Testis (tissue), 3 donors: ENCODE results near the gene BTD. TPM values are rescaled to one million over a fixed set of nuclear protein-coding genes. Genes with fewer than 3 reads are reported as not detected.

ENCODE experiments used
- DNase-seq: peaks from one replicate; pipeline ENCODE4 v3.0.0-alpha.2; 2019
- H3K27ac ChIP-seq, 2 donors: fragments of 200-600 bp; sonication (generic); one replicate each; pipeline ENCODE4 v1.5.1; 2019
- H3K27me3 ChIP-seq: fragments of 200-600 bp; sonication (generic); one replicate; pipeline ENCODE4 v1.5.1; 2019
- H3K36me3 ChIP-seq: fragments of 200-600 bp; sonication (generic); one replicate; pipeline ENCODE4 v1.5.1; 2017; ENCODE audit warnings: low read depth; ENCODE audit errors: missing control alignments
- H3K4me1 ChIP-seq: fragments of 200-600 bp; sonication (generic); one replicate; pipeline ENCODE4 v1.5.1; 2019
- H3K4me3 ChIP-seq, 2 donors: fragments of 200-600 bp; sonication (generic); one replicate each; pipeline ENCODE4 v1.5.1; 2017 to 2019
- H3K9me3 ChIP-seq: fragments of 200-600 bp; sonication (generic); one replicate; pipeline ENCODE4 v1.5.1; 2017
- CTCF ChIP-seq, 3 experiments: fragments of 450-650 bp in 2 of 3; fragments of 200-600 bp in 1 of 3; sonication (generic) in 1 of 3; IDR thresholded peaks; one replicate each; pipeline ENCODE4 v1.5.1; 2016 to 2019; ENCODE audit warnings: antibody characterized with exemption in 3 of 3, mild to moderate bottlenecking in 2 of 3, moderate library complexity in 1 of 3
- POLR2A ChIP-seq: fragments of 450-650 bp; IDR thresholded peaks from one replicate; pipeline ENCODE4 v1.6.1; 2017; ENCODE audit warnings: antibody characterized with exemption, mild to moderate bottlenecking, moderate library complexity
- WGBS, 2 donors: methylation state at CpG; one replicate each; pipeline ENCODE4 v1.1.5; 2018; 5-methylcytosine and 5-hydroxymethylcytosine counted together
- intact Hi-C: fragments of 100-400 bp; cut with DNase I; formaldehyde crosslinking; loops from one replicate; pipeline ENCODE4 v1.15.1; 2023; ENCODE audit warnings: low total_unique reads
- polyA plus RNA-seq: library from polyadenylated mRNA; stranded (reverse); fragments of 350-450 nt; fragmentation: Illumina TruSeq; extraction: RNeasy Lipid Tissue Mini Kit (QIAGEN cat#74804); gene quantifications from one replicate; pipeline ENCODE4 v1.2.3, GENCODE V29; 2014; ENCODE audit warnings: low read depth, low replicate concordance; ENCODE audit not compliant: insufficient read depth
- total RNA-seq, 2 donors: library from RNA; depleted of rRNA; stranded (reverse); fragments of >200 nt; gene quantifications; one replicate each; pipeline ENCODE4 v1.2.3, GENCODE V29; 2016

BTD gene
- total and polyA plus RNA-seq, 3 donors from 2014 or later = 31.3 to 54.7 (median 44.7) TPM

- H3K4me3 ChIP-seq = no peak overlapping the region
- intact Hi-C loops = no loop called here
- H3K27me3 ChIP-seq = no peaks in the 10 kb centered on the region
- H3K27ac ChIP-seq = no peak overlapping the region
- no peak for DNase-seq
- no peaks in the 10 kb centered on the region for H3K36me3 ChIP-seq
- H3K9me3 ChIP-seq = no peaks in the 10 kb centered on the region
- no peak for TF ChIP-seq POLR2A
- no peak for TF ChIP-seq CTCF (IDR thresholded peaks at IDR 0.05)
- WGBS, 2 donors = 91 to 97% methylated on average over 5 of the region's 5 CpGs
- peaks cover 3% of the 10 kb centered on the region for H3K4me1 ChIP-seq
Observed at GRCh38 chr3:15575446-15575845, 26.1 kb upstream of the BTD start.

- H3K27ac ChIP-seq = no peak overlapping the region
- intact Hi-C loops = no loop called here
- WGBS, 2 donors = 87 to 93% methylated on average over 3 of the region's 3 CpGs
- no peaks in the 10 kb centered on the region for H3K9me3 ChIP-seq
- H3K36me3 ChIP-seq = no peaks in the 10 kb centered on the region
- H3K4me1 ChIP-seq = peaks cover 3% of the 10 kb centered on the region
- no peak overlapping the region for H3K4me3 ChIP-seq
- TF ChIP-seq CTCF (IDR thresholded peaks at IDR 0.05) (no peak), POLR2A (no peak)
- DNase-seq = no peak
- H3K27me3 ChIP-seq = no peaks in the 10 kb centered on the region
Observed at GRCh38 chr3:15576475-15576874, 25.1 kb upstream of the BTD start.

- no peaks in the 10 kb centered on the region for H3K36me3 ChIP-seq
- 43 to 58% methylated on average over 3 of the region's 3 CpGs for WGBS, 2 donors
- no peaks in the 10 kb centered on the region for H3K9me3 ChIP-seq
- H3K27ac ChIP-seq = no peak overlapping the region
- intact Hi-C loops = no loop called here
- no peaks in the 10 kb centered on the region for H3K27me3 ChIP-seq
- no peak for DNase-seq
- H3K4me3 ChIP-seq = no peak overlapping the region
- TF ChIP-seq POLR2A (no peak), CTCF (IDR thresholded peaks at IDR 0.05) (no peak)
- peaks cover 3% of the 10 kb centered on the region for H3K4me1 ChIP-seq
Observed at GRCh38 chr3:15578289-15578867, 23.2 kb upstream of the BTD start.

GRCh38 chr3:15579051-15579450, 22.5 kb upstream of the BTD start:
- intact Hi-C loops = no loop called here
- TF ChIP-seq CTCF (IDR thresholded peaks at IDR 0.05) = no peak
- TF ChIP-seq POLR2A = no peak
- 59 to 63% methylated on average over 2 of the region's 2 CpGs for WGBS, 2 donors
- no peaks in the 10 kb centered on the region for H3K27me3 ChIP-seq
- peaks cover 3% of the 10 kb centered on the region for H3K4me1 ChIP-seq
- H3K36me3 ChIP-seq = no peaks in the 10 kb centered on the region
- DNase-seq = no peak
- no peak overlapping the region for H3K4me3 ChIP-seq
- no peak overlapping the region for H3K27ac ChIP-seq
- no peaks in the 10 kb centered on the region for H3K9me3 ChIP-seq
